Measurements from ENCODE around the gene SNRPE. TPM values are rescaled to one million over a fixed set of nuclear protein-coding genes. Genes with fewer than 3 reads are reported as not detected.

The SNRPE gene
- total and polyA plus RNA-seq, 2 experiments from 2014 or later: 99.3 to 904 TPM

- Histone ChIP-seq H3F3A (replicated peaks; ENCODE audit: low read depth) (no peaks in the 10 kb centered on the region), H3K27ac (ENCODE audit: low read depth) (no peak overlapping the region), H3K4me1 (ENCODE audit: insufficient read depth) (no peaks in the 10 kb centered on the region), H4K20me1 (replicated peaks; ENCODE audit: insufficient read depth) (no peaks in the 10 kb centered on the region), H2AFZ (no peak overlapping the region), H3K36me3 (ENCODE audit: insufficient read depth) (no peaks in the 10 kb centered on the region), H3K27me3 (ENCODE audit: insufficient read depth) (no peaks in the 10 kb centered on the region), H3K4me3 (no peak overlapping the region), H3K4me2 (no peak overlapping the region), H3K79me2 (replicated peaks; ENCODE audit: insufficient read depth) (no peaks in the 10 kb centered on the region), H3K9me2 (ENCODE audit: insufficient read depth) (no peaks in the 10 kb centered on the region)
- TF ChIP-seq EZH2phosphoT487 (IDR thresholded peaks at IDR 0.05; ENCODE audit: unreplicated experiment): no peak
- TF ChIP-seq, protein P1, sequence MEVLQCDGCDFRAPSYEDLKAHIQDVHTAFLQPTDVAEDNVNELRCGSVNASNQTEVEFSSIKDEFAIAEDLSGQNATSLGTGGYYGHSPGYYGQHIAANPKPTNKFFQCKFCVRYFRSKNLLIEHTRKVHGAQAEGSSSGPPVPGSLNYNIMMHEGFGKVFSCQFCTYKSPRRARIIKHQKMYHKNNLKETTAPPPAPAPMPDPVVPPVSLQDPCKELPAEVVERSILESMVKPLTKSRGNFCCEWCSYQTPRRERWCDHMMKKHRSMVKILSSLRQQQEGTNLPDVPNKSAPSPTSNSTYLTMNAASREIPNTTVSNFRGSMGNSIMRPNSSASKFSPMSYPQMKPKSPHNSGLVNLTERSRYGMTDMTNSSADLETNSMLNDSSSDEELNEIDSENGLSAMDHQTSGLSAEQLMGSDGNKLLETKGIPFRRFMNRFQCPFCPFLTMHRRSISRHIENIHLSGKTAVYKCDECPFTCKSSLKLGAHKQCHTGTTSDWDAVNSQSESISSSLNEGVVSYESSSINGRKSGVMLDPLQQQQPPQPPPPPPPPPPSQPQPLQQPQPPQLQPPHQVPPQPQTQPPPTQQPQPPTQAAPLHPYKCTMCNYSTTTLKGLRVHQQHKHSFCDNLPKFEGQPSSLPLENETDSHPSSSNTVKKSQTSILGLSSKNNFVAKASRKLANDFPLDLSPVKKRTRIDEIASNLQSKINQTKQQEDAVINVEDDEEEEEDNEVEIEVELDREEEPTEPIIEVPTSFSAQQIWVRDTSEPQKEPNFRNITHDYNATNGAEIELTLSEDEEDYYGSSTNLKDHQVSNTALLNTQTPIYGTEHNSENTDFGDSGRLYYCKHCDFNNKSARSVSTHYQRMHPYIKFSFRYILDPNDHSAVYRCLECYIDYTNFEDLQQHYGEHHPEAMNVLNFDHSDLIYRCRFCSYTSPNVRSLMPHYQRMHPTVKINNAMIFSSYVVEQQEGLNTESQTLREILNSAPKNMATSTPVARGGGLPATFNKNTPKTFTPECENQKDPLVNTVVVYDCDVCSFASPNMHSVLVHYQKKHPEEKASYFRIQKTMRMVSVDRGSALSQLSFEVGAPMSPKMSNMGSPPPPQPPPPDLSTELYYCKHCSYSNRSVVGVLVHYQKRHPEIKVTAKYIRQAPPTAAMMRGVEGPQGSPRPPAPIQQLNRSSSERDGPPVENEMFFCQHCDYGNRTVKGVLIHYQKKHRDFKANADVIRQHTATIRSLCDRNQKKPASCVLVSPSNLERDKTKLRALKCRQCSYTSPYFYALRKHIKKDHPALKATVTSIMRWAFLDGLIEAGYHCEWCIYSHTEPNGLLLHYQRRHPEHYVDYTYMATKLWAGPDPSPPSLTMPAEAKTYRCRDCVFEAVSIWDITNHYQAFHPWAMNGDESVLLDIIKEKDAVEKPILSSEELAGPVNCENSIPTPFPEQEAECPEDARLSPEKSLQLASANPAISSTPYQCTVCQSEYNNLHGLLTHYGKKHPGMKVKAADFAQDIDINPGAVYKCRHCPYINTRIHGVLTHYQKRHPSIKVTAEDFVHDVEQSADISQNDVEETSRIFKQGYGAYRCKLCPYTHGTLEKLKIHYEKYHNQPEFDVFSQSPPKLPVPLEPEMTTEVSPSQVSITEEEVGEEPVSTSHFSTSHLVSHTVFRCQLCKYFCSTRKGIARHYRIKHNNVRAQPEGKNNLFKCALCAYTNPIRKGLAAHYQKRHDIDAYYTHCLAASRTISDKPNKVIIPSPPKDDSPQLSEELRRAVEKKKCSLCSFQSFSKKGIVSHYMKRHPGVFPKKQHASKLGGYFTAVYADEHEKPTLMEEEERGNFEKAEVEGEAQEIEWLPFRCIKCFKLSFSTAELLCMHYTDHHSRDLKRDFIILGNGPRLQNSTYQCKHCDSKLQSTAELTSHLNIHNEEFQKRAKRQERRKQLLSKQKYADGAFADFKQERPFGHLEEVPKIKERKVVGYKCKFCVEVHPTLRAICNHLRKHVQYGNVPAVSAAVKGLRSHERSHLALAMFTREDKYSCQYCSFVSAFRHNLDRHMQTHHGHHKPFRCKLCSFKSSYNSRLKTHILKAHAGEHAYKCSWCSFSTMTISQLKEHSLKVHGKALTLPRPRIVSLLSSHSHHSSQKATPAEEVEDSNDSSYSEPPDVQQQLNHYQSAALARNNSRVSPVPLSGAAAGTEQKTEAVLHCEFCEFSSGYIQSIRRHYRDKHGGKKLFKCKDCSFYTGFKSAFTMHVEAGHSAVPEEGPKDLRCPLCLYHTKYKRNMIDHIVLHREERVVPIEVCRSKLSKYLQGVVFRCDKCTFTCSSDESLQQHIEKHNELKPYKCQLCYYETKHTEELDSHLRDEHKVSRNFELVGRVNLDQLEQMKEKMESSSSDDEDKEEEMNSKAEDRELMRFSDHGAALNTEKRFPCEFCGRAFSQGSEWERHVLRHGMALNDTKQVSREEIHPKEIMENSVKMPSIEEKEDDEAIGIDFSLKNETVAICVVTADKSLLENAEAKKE (CRISPR knock-in tag; IDR thresholded peaks at IDR 0.05): no peak
- no peak for TF ChIP-seq EZH2 (IDR thresholded peaks at IDR 0.05; ENCODE audit: low read depth, unreplicated experiment)
- TF ChIP-seq, protein P2, sequence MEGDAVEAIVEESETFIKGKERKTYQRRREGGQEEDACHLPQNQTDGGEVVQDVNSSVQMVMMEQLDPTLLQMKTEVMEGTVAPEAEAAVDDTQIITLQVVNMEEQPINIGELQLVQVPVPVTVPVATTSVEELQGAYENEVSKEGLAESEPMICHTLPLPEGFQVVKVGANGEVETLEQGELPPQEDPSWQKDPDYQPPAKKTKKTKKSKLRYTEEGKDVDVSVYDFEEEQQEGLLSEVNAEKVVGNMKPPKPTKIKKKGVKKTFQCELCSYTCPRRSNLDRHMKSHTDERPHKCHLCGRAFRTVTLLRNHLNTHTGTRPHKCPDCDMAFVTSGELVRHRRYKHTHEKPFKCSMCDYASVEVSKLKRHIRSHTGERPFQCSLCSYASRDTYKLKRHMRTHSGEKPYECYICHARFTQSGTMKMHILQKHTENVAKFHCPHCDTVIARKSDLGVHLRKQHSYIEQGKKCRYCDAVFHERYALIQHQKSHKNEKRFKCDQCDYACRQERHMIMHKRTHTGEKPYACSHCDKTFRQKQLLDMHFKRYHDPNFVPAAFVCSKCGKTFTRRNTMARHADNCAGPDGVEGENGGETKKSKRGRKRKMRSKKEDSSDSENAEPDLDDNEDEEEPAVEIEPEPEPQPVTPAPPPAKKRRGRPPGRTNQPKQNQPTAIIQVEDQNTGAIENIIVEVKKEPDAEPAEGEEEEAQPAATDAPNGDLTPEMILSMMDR (conservative IDR thresholded peaks at IDR 0.05; ENCODE audit: low read depth in 2 of 2): no peak
- H3K27me3 Mint-ChIP-seq (ENCODE audit: insufficient read depth, low read depth, poor library complexity): no peaks in the 10 kb centered on the region
- H3K4me3 Mint-ChIP-seq: no peak overlapping the region
- DNase-seq (ENCODE audit: low spot score) (no peak), ATAC-seq (no peak)
- H3K27ac Mint-ChIP-seq: no peak overlapping the region
- no peaks in the 10 kb centered on the region for H3K9me3 Mint-ChIP-seq
- no peaks in the 10 kb centered on the region for H3K4me1 Mint-ChIP-seq
- no peaks in the 10 kb centered on the region for H3K36me3 Mint-ChIP-seq (ENCODE audit: low read depth)
Measured at GRCh38 chr1:203913073-203913521, 51.7 kb downstream of the SNRPE start.
